H7 (cell line): ENCODE measurements around the gene FSIP1. TPM values are rescaled to one million over a fixed set of nuclear protein-coding genes. Genes with fewer than 3 reads are reported as not detected.

Experiments used
- DNase-seq: peaks from one replicate; pipeline ENCODE4 v3.0.0; 2012
- H3K27me3 ChIP-seq: 2 replicates; pipeline ENCODE4 v1.6.0; 2011; ENCODE audit warnings: mild to moderate bottlenecking, low read length; ENCODE audit not compliant: control insufficient read depth, insufficient read depth
- H3K36me3 ChIP-seq: replicated peaks from 2 replicates; pipeline ENCODE4 v1.5.1; 2011; ENCODE audit warnings: low read length; ENCODE audit not compliant: control insufficient read depth, insufficient read depth
- H3K4me3 ChIP-seq: 2 replicates; pipeline ENCODE4 v1.5.1; 2011; ENCODE audit warnings: low read depth, mild to moderate bottlenecking, control low read depth, low read length, moderate library complexity; ENCODE audit not compliant: insufficient read depth
- total RNA-seq: library from RNA; depleted of rRNA; stranded (reverse); fragments of >200 nt; shearing (Covaris generic); gene quantifications from 2 replicates; pipeline ENCODE4 v1.2.3, GENCODE V29; 2014

FSIP1 gene
- total RNA-seq, 1 experiment from 2014 or later: 0.52 TPM

- H3K36me3 ChIP-seq: peaks cover 67% of the 10 kb centered on the region
- no peak overlapping the region for H3K4me3 ChIP-seq
- DNase-seq: no peak
- no peaks in the 10 kb centered on the region for H3K27me3 ChIP-seq
Observed at GRCh38 chr15:39587731-39588530, 194.7 kb downstream of the FSIP1 start.

GRCh38 chr15:39587096-39587721 is 195.4 kb downstream of the FSIP1 start:
- DNase-seq: no peak
- Histone ChIP-seq H3K4me3 (no peak overlapping the region), H3K36me3 (peaks cover 63% of the 10 kb centered on the region), H3K27me3 (no peaks in the 10 kb centered on the region)

DNA sequence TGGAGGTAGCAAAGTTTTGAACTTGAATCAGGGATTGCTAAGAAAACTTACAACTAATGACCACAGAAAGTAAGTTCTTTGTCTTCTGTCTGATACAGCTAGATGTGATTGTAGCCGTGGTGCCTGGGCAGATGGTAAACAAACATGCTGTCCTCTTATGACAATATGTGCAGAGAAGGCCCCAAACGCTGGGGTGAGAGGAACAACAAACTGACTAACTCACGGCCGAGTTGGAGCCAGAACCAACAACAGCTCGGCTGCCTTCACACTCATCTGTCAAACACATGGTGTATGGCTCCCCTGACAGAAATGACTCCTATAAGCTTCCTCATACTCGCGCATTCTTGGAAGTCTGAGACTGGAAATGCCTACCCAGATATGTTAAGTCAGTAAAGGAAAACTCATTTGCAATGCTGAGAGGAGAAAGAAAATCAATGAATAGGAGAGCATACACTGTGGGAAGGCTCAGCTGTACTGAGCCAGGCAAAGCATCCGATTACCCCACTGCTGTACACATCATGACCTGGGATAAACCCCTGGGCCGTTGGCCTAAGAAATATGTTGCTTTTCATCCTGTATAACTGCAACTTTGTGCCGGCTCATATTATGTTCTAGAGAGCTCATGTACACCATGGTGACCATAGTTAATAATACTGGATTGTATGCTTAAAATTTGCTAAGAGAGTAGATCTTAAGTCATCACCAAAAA is 196.1 kb downstream of the FSIP1 start:
- H3K4me3 ChIP-seq: no peak overlapping the region
- no peaks in the 10 kb centered on the region for H3K27me3 ChIP-seq
- H3K36me3 ChIP-seq: peaks cover 63% of the 10 kb centered on the region
- no peak for DNase-seq

- H3K36me3 ChIP-seq: peaks cover 57% of the 10 kb centered on the region
- no peaks in the 10 kb centered on the region for H3K27me3 ChIP-seq
- H3K4me3 ChIP-seq: no peak overlapping the region
- no peak for DNase-seq
Observed at GRCh38 chr15:39585871-39586301, 196.8 kb downstream of the FSIP1 start.

GRCh38 chr15:39585389-39585841 is 197.2 kb downstream of the FSIP1 start:
- no peaks in the 10 kb centered on the region for H3K27me3 ChIP-seq
- peaks cover 56% of the 10 kb centered on the region for H3K36me3 ChIP-seq
- no peak for DNase-seq
- H3K4me3 ChIP-seq: no peak overlapping the region

- peaks cover 54% of the 10 kb centered on the region for H3K36me3 ChIP-seq
- H3K4me3 ChIP-seq: no peak overlapping the region
- DNase-seq: no peak
- no peaks in the 10 kb centered on the region for H3K27me3 ChIP-seq
Observed at GRCh38 chr15:39584662-39585388, 197.8 kb downstream of the FSIP1 start.

DNA sequence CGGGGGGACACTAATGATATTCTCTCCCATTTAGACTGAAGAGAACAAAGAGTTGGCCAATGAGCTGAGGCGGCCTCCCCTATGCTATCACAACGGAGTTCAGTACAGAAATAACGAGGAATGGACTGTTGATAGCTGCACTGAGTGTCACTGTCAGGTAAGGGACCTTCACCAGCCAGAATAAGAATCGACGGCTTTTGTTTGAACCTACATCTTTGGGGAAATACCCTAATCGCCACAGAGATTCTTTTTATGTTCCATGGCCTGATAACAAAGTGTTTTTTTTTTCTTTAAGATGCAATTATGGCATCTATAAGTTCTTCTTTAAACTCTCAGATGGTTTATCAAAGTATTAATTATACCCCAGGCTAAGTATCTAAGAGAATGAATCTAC is 198.4 kb downstream of the FSIP1 start:
- Histone ChIP-seq H3K36me3 (peaks cover 50% of the 10 kb centered on the region), H3K4me3 (no peak overlapping the region), H3K27me3 (no peaks in the 10 kb centered on the region)
- DNase-seq: no peak

- peak; percentile 74 for DNase-seq
- peaks cover 46% of the 10 kb centered on the region for H3K36me3 ChIP-seq
- H3K4me3 ChIP-seq: no peak overlapping the region
Observed at GRCh38 chr15:39583596-39584265, 198.9 kb downstream of the FSIP1 start.

DNA sequence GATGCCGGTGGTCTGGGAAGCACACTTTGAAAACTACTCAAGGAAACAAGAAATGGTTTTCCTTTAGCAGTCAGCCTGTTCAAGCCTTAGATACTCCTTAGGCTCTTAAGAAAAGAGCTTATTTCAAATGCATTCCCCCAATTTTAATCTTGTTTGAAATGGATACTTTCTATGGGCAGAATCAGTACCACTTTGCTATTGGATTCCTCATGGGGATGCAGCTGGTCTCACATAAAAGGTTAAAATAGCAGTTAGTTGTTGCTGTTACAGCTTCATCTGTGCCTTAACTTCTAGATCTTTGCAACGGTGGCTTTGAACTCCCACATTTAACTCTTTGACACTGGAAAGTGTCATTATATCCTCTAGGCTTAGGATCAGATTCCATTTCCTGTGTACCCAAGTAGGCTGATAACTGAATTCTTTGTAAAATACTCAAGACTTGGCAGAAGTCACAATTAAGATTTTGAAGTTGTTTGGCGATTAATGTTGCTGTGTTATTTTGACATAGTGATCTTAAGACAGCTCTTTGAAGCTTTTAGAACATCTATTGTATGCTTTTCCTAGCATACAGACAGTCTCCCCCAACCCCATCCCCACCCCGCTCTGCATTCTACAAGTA is 199.6 kb downstream of the FSIP1 start:
- no peak for DNase-seq
- Histone ChIP-seq H3K4me3 (no peak overlapping the region), H3K27me3 (no peaks in the 10 kb centered on the region), H3K36me3 (peaks cover 39% of the 10 kb centered on the region)

More at GRCh38 chr15:39583596-39584265, 198.9 kb downstream of the FSIP1 start:
- no peaks in the 10 kb centered on the region for H3K27me3 ChIP-seq

DNA sequence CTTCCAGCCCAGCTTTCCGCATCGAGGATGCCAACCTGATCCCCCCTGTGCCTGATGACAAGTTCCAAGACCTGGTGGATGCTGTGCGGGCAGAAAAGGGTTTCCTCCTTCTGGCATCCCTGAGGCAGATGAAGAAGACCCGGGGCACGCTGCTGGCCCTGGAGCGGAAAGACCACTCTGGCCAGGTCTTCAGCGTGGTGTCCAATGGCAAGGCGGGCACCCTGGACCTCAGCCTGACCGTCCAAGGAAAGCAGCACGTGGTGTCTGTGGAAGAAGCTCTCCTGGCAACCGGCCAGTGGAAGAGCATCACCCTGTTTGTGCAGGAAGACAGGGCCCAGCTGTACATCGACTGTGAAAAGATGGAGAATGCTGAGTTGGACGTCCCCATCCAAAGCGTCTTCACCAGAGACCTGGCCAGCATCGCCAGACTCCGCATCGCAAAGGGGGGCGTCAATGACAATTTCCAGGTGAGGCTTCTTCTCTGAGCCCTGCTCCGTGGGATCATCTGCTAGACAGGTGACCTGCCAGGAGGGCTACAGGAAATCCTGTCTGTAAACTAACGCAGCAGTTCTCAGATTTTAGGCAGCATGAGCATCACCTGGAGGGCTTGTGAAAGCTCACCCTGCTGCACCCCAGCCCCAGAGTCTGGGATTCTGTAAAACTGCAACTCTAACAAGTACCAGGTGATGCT is 200.2 kb downstream of the FSIP1 start:
- no peak for DNase-seq
- Histone ChIP-seq H3K27me3 (no peaks in the 10 kb centered on the region), H3K4me3 (no peak overlapping the region), H3K36me3 (peaks cover 34% of the 10 kb centered on the region)

DNA sequence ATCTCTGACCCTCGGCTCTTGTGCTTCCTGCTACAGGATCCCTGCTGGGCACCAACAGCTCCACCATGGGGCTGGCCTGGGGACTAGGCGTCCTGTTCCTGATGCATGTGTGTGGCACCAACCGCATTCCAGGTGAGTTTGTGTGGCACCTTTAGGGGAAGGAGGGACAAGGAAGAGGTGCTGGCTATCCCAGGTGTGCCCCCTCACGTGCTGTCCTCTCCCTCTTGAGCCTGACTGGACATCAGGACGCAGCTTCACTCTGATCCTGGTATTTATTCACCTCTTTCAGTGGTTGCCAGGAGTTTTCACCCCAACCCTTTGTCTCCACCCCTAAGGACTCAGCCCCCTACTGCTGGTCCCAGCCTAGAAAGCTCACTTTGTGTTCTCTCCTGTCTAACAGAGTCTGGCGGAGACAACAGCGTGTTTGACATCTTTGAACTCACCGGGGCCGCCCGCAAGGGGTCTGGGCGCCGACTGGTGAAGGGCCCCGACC is 200.8 kb downstream of the FSIP1 start:
- peak; percentile 74 for DNase-seq
- peak overlapping the region; percentile 70 for H3K4me3 ChIP-seq
- no peaks in the 10 kb centered on the region for H3K27me3 ChIP-seq
- peaks cover 32% of the 10 kb centered on the region for H3K36me3 ChIP-seq

DNA sequence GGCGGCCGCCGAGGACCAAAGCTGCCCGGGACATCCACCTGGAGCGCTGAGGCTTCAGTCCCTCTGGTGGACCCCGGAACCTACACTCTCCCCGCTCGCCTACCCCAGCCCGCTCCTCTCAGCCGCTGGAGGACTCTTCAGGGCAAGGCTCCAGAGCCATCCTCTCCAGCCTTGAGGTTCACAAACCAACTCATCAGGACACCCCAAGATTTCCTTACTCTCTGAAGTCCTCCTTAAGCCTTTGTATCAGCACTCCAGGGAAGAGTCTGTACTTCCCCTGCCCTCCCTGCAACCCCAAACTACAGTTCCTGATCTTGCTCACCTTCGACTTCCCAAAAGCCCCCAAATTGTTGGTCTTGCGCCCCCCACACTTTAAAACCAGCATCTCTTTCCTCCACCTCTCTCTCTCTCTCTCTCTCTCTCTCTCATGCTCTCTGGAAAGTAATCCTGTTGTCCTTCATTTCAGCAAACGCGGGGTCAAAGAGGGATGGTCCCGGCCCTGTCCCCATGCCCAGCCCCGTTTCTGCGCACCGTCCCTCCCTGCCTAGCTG is 201.3 kb downstream of the FSIP1 start:
- Histone ChIP-seq H3K4me3 (peak overlapping the region; percentile 70), H3K27me3 (no peaks in the 10 kb centered on the region), H3K36me3 (peaks cover 28% of the 10 kb centered on the region)
- DNase-seq: no peak
